Lung (tissue), 12 donors: ENCODE data around the gene GHR. TPM values are rescaled to one million over a fixed set of nuclear protein-coding genes. Genes with fewer than 3 reads are reported as not detected.

ENCODE experiments used
- ATAC-seq: fragments of 200-7000 bp; cut with Tn5 transposase; one replicate; pipeline ENCODE4 v1.9.1; 2020; ENCODE audit warnings: moderate number of reproducible peaks; ENCODE audit not compliant: insufficient read depth, low FRiP score
- DNase-seq, 3 donors: peaks; one replicate each; pipeline ENCODE4 v3.0.0-alpha.2; 2013 to 2017
- H3K27ac ChIP-seq, 2 donors: one replicate each; pipeline ENCODE4 v1.5.1; 2013; ENCODE audit warnings: mild to moderate bottlenecking in 2 of 2, moderate library complexity in 2 of 2, control low read depth in 1 of 2, inconsistent platforms in 1 of 2, low read depth in 1 of 2, low read length in 1 of 2
- H3K27me3 ChIP-seq, 3 donors: one replicate each; pipeline ENCODE4 v1.5.1; 2013; ENCODE audit warnings: low read length in 2 of 3; ENCODE audit not compliant: control insufficient read depth in 3 of 3, insufficient read depth in 3 of 3
- H3K36me3 ChIP-seq, 4 donors: one replicate each; pipeline ENCODE4 v1.5.1; 2013; ENCODE audit warnings: low read length in 4 of 4, mild to moderate bottlenecking in 1 of 4, moderate library complexity in 1 of 4; ENCODE audit not compliant: control insufficient read depth in 4 of 4, insufficient read depth in 4 of 4
- H3K4me1 ChIP-seq, 5 donors: one replicate each; pipeline ENCODE4 v1.5.1; 2013; ENCODE audit warnings: low read length in 5 of 5, mild to moderate bottlenecking in 2 of 5, moderate library complexity in 1 of 5; ENCODE audit not compliant: control insufficient read depth in 5 of 5, insufficient read depth in 5 of 5
- H3K4me3 ChIP-seq: one replicate; pipeline ENCODE4 v1.5.1; 2013; ENCODE audit warnings: mild to moderate bottlenecking, control low read depth, moderate library complexity
- H3K9ac ChIP-seq, 2 donors: one replicate each; pipeline ENCODE4 v1.5.1; 2013; ENCODE audit warnings: low read length in 2 of 2, control low read depth in 1 of 2; ENCODE audit not compliant: insufficient read depth in 1 of 2
- H3K9me3 ChIP-seq, 4 donors: one replicate each; pipeline ENCODE4 v1.5.1; 2013; ENCODE audit warnings: low read length in 3 of 4, mild to moderate bottlenecking in 1 of 4, moderate library complexity in 1 of 4; ENCODE audit not compliant: control insufficient read depth in 4 of 4, insufficient read depth in 3 of 4
- CTCF ChIP-seq: IDR thresholded peaks from 2 replicates; pipeline ENCODE4 v1.5.1; 2012; ENCODE audit warnings: mild to moderate bottlenecking; ENCODE audit errors: control extremely low read depth, extremely low read depth
- WGBS, 2 donors: extraction: QIAGEN DNeasy Blood & Tissue Kit; methylation state at CpG; one replicate each; pipeline ENCODE4 v1.1.7; 2013; 5-methylcytosine and 5-hydroxymethylcytosine counted together
- polyA plus RNA-seq, 2 donors: library from polyadenylated mRNA; stranded (reverse); fragments of 200-250 nt; gene quantifications; one replicate each; pipeline ENCODE4 v1.2.1, GENCODE V29; 2013
- total RNA-seq, 2 donors: library from RNA; depleted of rRNA in 1 of 2; stranded (reverse); fragments of >200 nt in 1 of 2; gene quantifications; one replicate each; pipeline ENCODE4 v1.2.1, GENCODE V29; 2014 to 2021
- donor health status: control.
- donor health status: control.
- donor health status: Bipolar disorder and iron deficiency.
- donor health status: healthy.
- donor health status: DM: yes; HTN: yes; CAD: no.

The GHR gene
- total and polyA plus RNA-seq, 4 donors = 0.98 to 23.8 (median 3.2) TPM

GRCh38 chr5:42396111-42396510 lies 27.1 kb upstream of the GHR start:
- H3K36me3 ChIP-seq = no peaks in the 10 kb centered on the region
- WGBS, 2 donors = 80 to 94% methylated on average over 4 to 5 of the region's 5 CpGs
- no peak overlapping the region for H3K9ac ChIP-seq
- no peak overlapping the region for H3K27ac ChIP-seq
- no peaks in the 10 kb centered on the region for H3K27me3 ChIP-seq
- ATAC-seq = no peak
- no peak for TF ChIP-seq CTCF
- no peaks in the 10 kb centered on the region for H3K4me1 ChIP-seq
- peaks cover 0 to 10% (median 0%) of the 10 kb centered on the region in 4 donors for H3K9me3 ChIP-seq
- no peak overlapping the region for H3K4me3 ChIP-seq
- DNase-seq = no peak

GRCh38 chr5:42397267-42397666 lies 26.0 kb upstream of the GHR start:
- ATAC-seq (no peak), DNase-seq (no peak)
- Histone ChIP-seq H3K4me3 (no peak overlapping the region), H3K27me3 (no peaks in the 10 kb centered on the region), H3K36me3 (no peaks in the 10 kb centered on the region), H3K27ac (no peak overlapping the region), H3K9me3 (peaks cover 0 to 10% (median 0%) of the 10 kb centered on the region in 4 donors), H3K9ac (no peak overlapping the region), H3K4me1 (no peaks in the 10 kb centered on the region)
- TF ChIP-seq CTCF = no peak
- 90% methylated on average over 8 of the region's 8 CpGs for WGBS, 2 donors

- Histone ChIP-seq H3K27me3 (no peaks in the 10 kb centered on the region), H3K4me3 (no peak overlapping the region), H3K36me3 (no peaks in the 10 kb centered on the region), H3K4me1 (no peaks in the 10 kb centered on the region), H3K9me3 (peaks cover 0 to 4% (median 0%) of the 10 kb centered on the region in 4 donors), H3K27ac (no peak overlapping the region), H3K9ac (no peak overlapping the region)
- DNase-seq (no peak), ATAC-seq (no peak)
- no peak for TF ChIP-seq CTCF
- 63 to 69% methylated on average over 2 of the region's 2 CpGs for WGBS, 2 donors
These were observed 23.5 kb upstream of the GHR start for GRCh38 chr5:42399702-42400101.

- H3K9ac ChIP-seq = no peak overlapping the region
- H3K36me3 ChIP-seq = no peaks in the 10 kb centered on the region
- H3K9me3 ChIP-seq = peaks cover 0 to 4% (median 0%) of the 10 kb centered on the region in 4 donors
- no peak for ATAC-seq
- H3K4me3 ChIP-seq = no peak overlapping the region
- TF ChIP-seq CTCF = no peak
- no peaks in the 10 kb centered on the region for H3K27me3 ChIP-seq
- DNase-seq = no peak
- WGBS, 2 donors = 92 to 95% methylated on average over 3 of the region's 3 CpGs
- no peak overlapping the region for H3K27ac ChIP-seq
- no peaks in the 10 kb centered on the region for H3K4me1 ChIP-seq
These were observed 22.8 kb upstream of the GHR start for GRCh38 chr5:42400474-42400873.
